ENCODE data around the gene GANC.
"Not testable (repeated sequence)": the region's sequence is repeated elsewhere in the genome, so short reads cannot be mapped to it uniquely, and the experiment has no call there.

GANC gene, protein sequence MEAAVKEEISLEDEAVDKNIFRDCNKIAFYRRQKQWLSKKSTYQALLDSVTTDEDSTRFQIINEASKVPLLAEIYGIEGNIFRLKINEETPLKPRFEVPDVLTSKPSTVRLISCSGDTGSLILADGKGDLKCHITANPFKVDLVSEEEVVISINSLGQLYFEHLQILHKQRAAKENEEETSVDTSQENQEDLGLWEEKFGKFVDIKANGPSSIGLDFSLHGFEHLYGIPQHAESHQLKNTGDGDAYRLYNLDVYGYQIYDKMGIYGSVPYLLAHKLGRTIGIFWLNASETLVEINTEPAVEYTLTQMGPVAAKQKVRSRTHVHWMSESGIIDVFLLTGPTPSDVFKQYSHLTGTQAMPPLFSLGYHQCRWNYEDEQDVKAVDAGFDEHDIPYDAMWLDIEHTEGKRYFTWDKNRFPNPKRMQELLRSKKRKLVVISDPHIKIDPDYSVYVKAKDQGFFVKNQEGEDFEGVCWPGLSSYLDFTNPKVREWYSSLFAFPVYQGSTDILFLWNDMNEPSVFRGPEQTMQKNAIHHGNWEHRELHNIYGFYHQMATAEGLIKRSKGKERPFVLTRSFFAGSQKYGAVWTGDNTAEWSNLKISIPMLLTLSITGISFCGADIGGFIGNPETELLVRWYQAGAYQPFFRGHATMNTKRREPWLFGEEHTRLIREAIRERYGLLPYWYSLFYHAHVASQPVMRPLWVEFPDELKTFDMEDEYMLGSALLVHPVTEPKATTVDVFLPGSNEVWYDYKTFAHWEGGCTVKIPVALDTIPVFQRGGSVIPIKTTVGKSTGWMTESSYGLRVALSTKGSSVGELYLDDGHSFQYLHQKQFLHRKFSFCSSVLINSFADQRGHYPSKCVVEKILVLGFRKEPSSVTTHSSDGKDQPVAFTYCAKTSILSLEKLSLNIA (N-terminal part only)

GRCh38 chr15:42272939-42273899 lies at the start of gene GANC, which contains the start of gene TMEM87A:
GANC (plus strand) TSS chr15:42273201; CDS start chr15:42274482, 1,281 bp downstream.
TMEM87A (minus strand) TSS chr15:42273433; CDS start chr15:42273398, 35 bp downstream.
- DNase-seq (ENCODE audit: low read depth): peak; percentile 90

GRCh38 chr15:42226648-42227047 lies 46.4 kb upstream of the GANC start:
- DNase-seq (ENCODE audit: low read depth): no peak

- no peak for DNase-seq (ENCODE audit: low read depth)
Observed at GRCh38 chr15:42228036-42228435, 45.0 kb upstream of the GANC start.

- not testable (repeated sequence) for DNase-seq (ENCODE audit: low read depth)
Observed at GRCh38 chr15:42228981-42229380, 44.0 kb upstream of the GANC start.

DNA sequence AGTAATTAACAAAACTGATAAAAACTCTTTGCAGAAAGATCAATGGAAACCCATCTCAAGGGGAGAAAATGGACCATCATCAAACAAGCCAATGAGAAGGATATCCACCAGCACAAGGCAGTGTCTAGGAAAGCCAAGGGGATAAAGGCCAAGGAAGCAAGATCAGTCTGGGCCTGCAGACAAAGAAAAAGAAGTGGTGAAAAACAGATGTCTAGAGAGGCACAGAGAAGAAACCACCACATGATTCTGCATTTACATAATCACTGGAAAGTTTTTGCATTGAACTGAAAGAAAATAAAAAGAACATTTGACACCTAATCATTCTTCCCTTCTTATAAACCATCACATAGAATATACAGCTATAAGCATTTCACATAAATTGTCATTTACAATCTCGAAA lies 41.9 kb upstream of the GANC start:
- DNase-seq (ENCODE audit: low read depth): no peak

DNA sequence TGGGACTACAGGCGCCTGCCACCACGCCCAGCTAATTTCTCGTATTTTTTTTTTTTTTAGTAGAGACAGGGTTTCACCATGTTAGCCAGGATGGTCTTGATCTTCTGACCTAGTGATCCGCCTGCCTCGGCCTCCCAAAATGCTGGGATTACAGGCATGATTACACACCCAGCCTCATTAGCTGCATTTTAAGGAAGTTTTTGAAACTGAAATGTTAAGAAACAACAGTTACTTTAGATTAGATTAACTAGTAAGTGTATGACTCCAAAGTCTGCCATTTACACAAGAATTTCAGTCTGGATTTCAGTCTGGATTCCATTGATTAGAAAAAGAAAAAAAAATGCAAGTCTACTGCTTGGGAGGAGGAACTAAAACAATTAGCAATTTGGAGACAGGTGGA lies 40.4 kb upstream of the GANC start:
- DNase-seq (ENCODE audit: low read depth): no peak

DNA sequence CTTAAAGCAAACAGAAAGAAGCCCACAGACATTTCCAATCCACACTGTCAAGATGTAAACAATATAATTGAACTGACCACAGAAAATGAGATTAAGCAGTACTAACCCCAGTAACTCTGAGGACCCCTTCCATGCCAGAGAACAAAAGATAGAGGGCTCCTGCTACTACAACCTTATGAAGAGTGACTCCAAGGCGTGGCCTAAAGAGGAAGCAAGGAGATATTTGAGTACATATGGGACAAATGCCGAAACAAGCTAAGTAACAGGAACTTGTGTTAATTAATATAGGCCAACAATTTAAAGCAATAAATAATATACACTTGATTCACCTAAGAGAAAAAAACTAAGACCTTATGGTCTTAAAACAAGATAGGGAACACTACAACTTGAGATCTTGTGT lies 39.9 kb upstream of the GANC start:
- DNase-seq (ENCODE audit: low read depth): no peak

- DNase-seq (ENCODE audit: low read depth): no peak
Observed at GRCh38 chr15:42239528-42240182, 33.3 kb upstream of the GANC start.

DNA sequence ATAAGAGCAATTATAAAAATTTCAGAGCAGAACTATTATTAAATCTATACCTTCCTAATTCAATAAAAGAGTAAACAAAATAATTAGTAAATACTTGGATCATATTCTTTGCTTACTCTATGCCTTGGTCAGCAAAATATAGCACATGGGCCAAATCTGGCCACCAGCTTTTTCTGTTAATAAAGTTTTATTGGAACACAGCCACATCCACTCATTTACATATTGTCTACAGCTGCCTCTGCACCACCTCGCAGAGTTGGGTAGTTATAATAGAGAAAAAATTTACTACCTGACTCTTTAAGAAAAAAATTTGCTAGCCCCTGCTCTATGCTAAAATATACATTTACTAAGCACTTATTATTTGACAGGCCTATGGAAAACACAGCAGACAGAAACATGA lies 32.2 kb upstream of the GANC start:
- DNase-seq (ENCODE audit: low read depth): no peak

DNA sequence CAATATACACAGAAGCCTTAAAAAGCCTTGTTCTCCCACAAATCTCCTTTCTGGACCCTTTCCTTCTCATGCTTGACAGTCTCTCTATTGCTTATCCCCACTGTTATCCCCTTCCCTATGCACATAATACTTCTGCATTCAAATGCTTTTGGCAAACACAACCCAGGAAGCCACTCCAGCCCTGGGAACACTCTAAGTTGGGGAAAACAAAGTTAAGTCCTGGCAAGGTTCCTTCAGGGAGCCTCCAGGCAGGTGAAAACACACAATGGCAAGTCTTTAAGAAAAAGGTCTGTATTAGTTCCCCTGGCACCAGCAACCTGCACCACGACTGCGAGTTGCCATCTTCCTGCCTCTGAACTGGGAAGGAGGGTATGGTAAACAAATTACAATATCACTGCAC lies 19.7 kb upstream of the GANC start:
- no peak for DNase-seq (ENCODE audit: low read depth)

DNA sequence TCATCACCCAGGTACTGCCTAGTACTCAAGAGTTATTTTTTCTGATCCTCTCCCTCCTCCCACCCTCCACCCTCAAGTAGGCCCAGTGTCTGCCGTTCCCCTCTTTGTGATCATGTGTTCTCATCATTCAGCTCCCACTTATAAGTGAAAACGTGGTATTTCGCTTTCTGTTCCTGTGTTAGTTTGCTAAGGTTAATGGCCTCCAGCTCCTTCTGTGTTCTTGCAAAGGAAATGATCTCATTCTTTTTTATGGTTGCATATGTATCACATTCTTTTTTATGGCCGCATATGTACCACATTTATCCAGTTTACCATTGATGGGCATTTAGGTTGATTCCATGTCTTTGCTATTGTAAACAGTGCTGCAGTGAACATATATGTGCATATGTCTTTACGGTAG lies 8.2 kb upstream of the GANC start:
- no peak for DNase-seq (ENCODE audit: low read depth)

DNA sequence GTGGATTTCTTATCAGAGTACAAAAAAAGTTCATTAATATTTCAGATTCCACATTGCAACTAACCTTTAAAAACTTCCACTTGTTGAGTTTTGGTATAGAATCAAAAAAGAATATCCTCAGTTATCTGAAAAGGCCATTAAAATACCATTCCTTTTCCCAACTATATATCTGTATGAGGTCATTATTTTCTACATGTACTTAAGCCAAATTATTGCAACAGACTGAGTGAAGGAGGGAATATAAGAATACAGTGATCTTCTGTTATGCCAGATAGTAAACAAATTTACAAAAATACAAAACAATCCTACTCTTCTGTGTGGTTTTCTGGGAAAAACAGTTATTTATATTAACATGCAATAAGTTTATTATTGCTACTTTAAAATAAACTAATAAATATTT lies 5.7 kb upstream of the GANC start:
- DNase-seq (ENCODE audit: low read depth): no peak

DNA sequence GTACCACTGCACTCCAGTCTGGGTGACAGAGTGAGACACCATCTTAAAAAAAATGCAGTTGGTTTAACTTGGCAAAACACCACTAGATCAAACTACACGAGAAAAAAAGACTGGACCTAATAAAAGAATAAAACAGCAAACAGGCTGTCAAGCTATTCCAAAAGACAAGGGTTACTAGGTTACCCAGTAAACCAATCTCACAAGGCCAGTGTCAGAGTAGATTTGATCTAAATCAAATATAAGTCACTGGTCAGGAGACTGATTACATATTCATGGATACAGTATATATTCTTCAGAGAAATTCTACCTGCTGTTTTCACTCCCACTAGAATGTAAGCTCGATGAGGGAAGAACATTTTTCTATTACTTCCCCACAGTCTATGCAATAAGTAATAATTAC lies 2.5 kb upstream of the GANC start:
- DNase-seq (ENCODE audit: low read depth): no peak

DNA sequence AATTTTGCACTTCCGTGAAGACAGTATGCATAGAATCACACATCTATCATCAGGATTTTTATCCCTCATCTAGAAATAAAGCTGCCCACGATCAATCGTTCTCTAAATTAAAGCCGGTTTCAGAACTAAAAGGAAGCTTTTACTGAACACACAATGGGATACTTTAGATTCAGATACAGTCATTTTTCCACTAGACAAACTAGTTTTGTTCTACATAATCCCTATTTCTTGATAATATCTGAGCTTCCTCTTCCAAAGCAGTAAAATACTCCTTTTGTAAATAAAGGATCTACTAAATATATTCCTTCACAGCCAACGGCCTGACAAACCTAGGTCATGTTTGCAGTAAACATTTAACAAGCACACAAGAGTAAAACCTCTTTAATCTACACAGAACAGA lies 2.0 kb upstream of the GANC start:
- DNase-seq (ENCODE audit: low read depth): no peak

DNA sequence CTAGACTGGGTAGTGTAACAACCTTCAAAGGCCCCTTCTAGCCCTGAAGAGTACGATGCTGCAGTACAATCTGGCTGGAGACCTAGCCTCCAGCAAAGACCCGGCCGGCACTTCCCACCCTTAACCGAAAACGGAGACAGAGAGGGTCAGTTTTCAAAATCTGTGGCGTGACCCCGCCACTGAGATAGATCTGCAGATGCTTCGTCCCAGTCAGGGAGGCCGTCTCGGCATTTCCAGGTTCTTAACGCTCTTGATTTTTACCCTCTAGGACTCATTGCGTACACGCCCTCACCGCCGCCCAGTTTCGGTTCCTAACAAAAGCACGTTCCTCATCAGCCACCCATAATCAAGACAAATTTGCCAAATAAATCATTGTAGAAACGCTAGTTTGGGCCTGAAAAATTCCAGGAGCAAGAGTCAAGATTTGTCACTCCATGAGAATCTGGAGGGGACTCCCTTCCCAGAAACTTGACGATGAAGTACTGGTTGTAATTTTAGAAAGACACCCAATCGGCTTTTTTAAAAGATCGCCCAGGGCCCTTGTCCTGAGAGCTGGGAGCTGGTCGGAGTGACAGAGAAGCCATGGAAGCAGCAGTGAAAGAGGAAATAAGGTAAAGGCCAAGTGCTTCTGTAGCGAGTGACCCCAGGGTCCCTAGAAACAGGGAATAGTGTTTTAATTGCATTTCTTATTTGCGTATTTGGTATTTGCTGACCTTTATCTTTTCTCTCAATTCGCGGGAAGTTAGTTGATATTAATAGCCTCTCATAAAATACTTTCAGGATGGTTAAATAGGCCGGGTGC lies 1.1 kb downstream of the GANC start:
- DNase-seq (ENCODE audit: low read depth): peak; percentile 39

DNA sequence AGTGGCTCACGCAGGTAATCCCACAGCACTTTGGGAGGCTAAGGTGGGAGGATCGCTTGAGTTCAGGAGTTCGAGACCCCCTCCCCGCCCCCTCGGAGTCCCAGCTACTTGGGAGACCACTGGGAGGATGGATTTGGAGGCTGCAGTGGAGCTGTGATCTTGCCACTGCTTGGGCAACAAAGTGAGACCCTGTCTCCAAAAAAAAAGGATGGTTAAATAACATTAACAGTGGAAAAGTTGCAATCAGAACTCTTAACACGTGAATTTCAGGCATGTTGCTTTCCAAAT lies 1.6 kb downstream of the GANC start:
- DNase-seq (ENCODE audit: low read depth): no peak

DNA sequence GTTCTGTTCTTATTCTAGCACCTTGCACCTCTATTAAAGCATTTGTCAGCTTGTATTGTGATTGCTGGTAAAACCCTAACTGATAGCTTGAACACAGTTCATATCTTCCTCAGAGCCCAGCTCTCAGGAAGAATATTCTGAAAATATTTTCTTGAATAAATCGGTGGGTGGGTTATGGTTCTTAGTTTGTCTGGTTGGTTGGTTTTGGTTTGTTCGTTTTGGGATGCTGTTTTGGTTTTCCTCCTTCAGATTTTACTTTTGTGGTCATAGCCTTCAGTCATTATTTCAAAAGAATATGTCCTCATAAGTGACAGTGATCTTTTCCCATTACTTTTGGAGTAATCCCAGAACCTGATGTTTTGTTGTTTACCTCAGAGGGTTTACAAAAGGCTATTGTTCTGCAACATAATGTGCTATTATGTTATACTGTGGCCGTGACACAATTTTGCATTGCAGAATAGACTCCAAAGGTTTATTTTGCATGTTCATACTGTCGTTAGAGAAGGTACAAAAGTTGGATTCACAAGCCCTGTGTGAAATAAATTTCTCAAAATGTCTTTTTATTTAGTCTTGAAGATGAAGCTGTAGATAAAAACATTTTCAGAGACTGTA lies 2.9 kb downstream of the GANC start:
- no peak for DNase-seq (ENCODE audit: low read depth)

GRCh38 chr15:42276762-42277161 lies 3.8 kb downstream of the GANC start:
- DNase-seq (ENCODE audit: low read depth): no peak

- DNase-seq (ENCODE audit: low read depth): no peak
Observed at GRCh38 chr15:42279234-42279723, 6.3 kb downstream of the GANC start.

- no peak for DNase-seq (ENCODE audit: low read depth)
Observed at GRCh38 chr15:42282344-42282743, 9.3 kb downstream of the GANC start.

All from stimulated activated CD8-positive, alpha-beta memory T cell treated with anti-CD3 and anti-CD28 coated beads, Interleukin-12 subunit alpha, Interleukin-12 subunit beta, amount 100 ng/mL, for 4 hours (primary cell).